Measurements from ENCODE around the gene MGST3.

- no peak for TF ChIP-seq ASH2L (IDR thresholded peaks at IDR 0.05; ENCODE audit: insufficient read length, low read depth, low read length)
- no peak for TF ChIP-seq EZH2 (conservative IDR thresholded peaks at IDR 0.05; ENCODE audit: low read depth, low read length)
- TF ChIP-seq SIN3A (IDR thresholded peaks at IDR 0.05; ENCODE audit: borderline replicate concordance, low read depth, low read length): no peak
- TF ChIP-seq MAX (IDR thresholded peaks at IDR 0.05): no peak
- TF ChIP-seq FOSL1 (CRISPR knock-in tag; IDR thresholded peaks at IDR 0.05; ENCODE audit: borderline replicate concordance): no peak
- no peak for TF ChIP-seq POLR2A (IDR thresholded peaks at IDR 0.05; ENCODE audit: insufficient read depth in 1 of 2, low read depth in 2 of 2, low read length in 2 of 2)
- no peak for TF ChIP-seq RNF2 (conservative IDR thresholded peaks at IDR 0.05; ENCODE audit: low read depth)
These were observed 18.0 kb downstream of the MGST3 start for GRCh38 chr1:165648919-165649572.
